ENCODE measurements around the gene L3MBTL1.

L3MBTL1 gene

GRCh38 chr20:43508106-43508505 lies 609 bp downstream of the L3MBTL1 start:
- DNase-seq, result no peak

- no peak for DNase-seq
Measured at GRCh38 chr20:43508604-43509040, 1.1 kb downstream of the L3MBTL1 start.

- DNase-seq, result no peak
Measured at GRCh38 chr20:43511879-43512278, 4.4 kb downstream of the L3MBTL1 start.

- DNase-seq, result no peak
Measured at GRCh38 chr20:43513372-43513930, 6.0 kb downstream of the L3MBTL1 start.

- DNase-seq, result peak; percentile 93
Measured at GRCh38 chr20:43513931-43514647, 6.6 kb downstream of the L3MBTL1 start.

GRCh38 chr20:43514648-43514999 lies 7.1 kb downstream of the L3MBTL1 start:
- DNase-seq, result no peak

GRCh38 chr20:43515628-43516027 lies 8.1 kb downstream of the L3MBTL1 start:
- DNase-seq, result no peak

GRCh38 chr20:43516251-43516824 lies 8.8 kb downstream of the L3MBTL1 start:
- no peak for DNase-seq

GRCh38 chr20:43520074-43520630 lies 12.7 kb downstream of the L3MBTL1 start:
- DNase-seq, result no peak

- peak; percentile 51 for DNase-seq
Measured at GRCh38 chr20:43525021-43525420, 17.5 kb downstream of the L3MBTL1 start.

- DNase-seq, result no peak
Measured at GRCh38 chr20:43528258-43528875, 20.9 kb downstream of the L3MBTL1 start.

GRCh38 chr20:43529051-43529450 lies 21.6 kb downstream of the L3MBTL1 start:
- no peak for DNase-seq

GRCh38 chr20:43529457-43530153 lies 22.1 kb downstream of the L3MBTL1 start:
- no peak for DNase-seq

GRCh38 chr20:43530321-43531090 lies 23.0 kb downstream of the L3MBTL1 start:
- no peak for DNase-seq

- DNase-seq, result no peak
Measured at GRCh38 chr20:43531091-43531443, 23.6 kb downstream of the L3MBTL1 start.

- no peak for DNase-seq
Measured at GRCh38 chr20:43532416-43533055, 25.0 kb downstream of the L3MBTL1 start.

GRCh38 chr20:43533060-43533459 lies 25.6 kb downstream of the L3MBTL1 start:
- no peak for DNase-seq

GRCh38 chr20:43534016-43534415 lies 26.5 kb downstream of the L3MBTL1 start:
- DNase-seq, result no peak

- no peak for DNase-seq
Measured at GRCh38 chr20:43534791-43535350, 27.4 kb downstream of the L3MBTL1 start.

- DNase-seq, result no peak
Measured at GRCh38 chr20:43535370-43536004, 28.0 kb downstream of the L3MBTL1 start.

Data from NCI-H446 treated with DMSO at 0.1 percent for 48 hours (cell line).